Liver (tissue), 9 donors: ENCODE results near the gene RCN2. TPM values are rescaled to one million over a fixed set of nuclear protein-coding genes. Genes with fewer than 3 reads are reported as not detected.

ENCODE experiments used
- DNase-seq: peaks from one replicate; pipeline ENCODE4 v3.0.0-alpha.2; 2017; ENCODE audit warnings: low spot score
- H3K27ac ChIP-seq, 2 donors: one replicate each; pipeline ENCODE4 v1.7.0; 2013; ENCODE audit warnings: inconsistent platforms in 2 of 2, low read length in 2 of 2, control low read depth in 1 of 2, low read depth in 1 of 2, mild to moderate bottlenecking in 1 of 2
- H3K27me3 ChIP-seq, 4 donors: one replicate each; pipeline versions ENCODE4 v1.6.1 to v1.7.0; 2013; ENCODE audit warnings: low read length in 3 of 4, inconsistent platforms in 1 of 4, mild to moderate bottlenecking in 1 of 4, moderate library complexity in 1 of 4; ENCODE audit not compliant: control insufficient read depth in 4 of 4, insufficient read depth in 4 of 4
- H3K36me3 ChIP-seq, 4 donors: one replicate each; pipeline versions ENCODE4 v1.6.1 to v1.7.0; 2013; ENCODE audit warnings: low read length in 3 of 4, mild to moderate bottlenecking in 3 of 4, low read depth in 1 of 4, moderate library complexity in 1 of 4; ENCODE audit not compliant: control insufficient read depth in 4 of 4, insufficient read depth in 3 of 4
- H3K4me1 ChIP-seq, 4 donors: one replicate each; pipeline versions ENCODE4 v1.6.1 to v1.7.0; 2013; ENCODE audit warnings: low read length in 3 of 4, mild to moderate bottlenecking in 3 of 4, moderate library complexity in 1 of 4; ENCODE audit not compliant: control insufficient read depth in 4 of 4, insufficient read depth in 4 of 4
- H3K4me3 ChIP-seq, 3 donors: one replicate each; pipeline versions ENCODE4 v1.6.1 to v1.7.0; 2013; ENCODE audit warnings: low read length in 3 of 3, control low read depth in 1 of 3, low read depth in 1 of 3, mild to moderate bottlenecking in 1 of 3
- H3K9ac ChIP-seq, 2 donors: one replicate each; pipeline ENCODE4 v1.7.0; 2013; ENCODE audit warnings: low read length in 2 of 2, mild to moderate bottlenecking in 2 of 2, moderate library complexity in 2 of 2, control low read depth in 1 of 2, low read depth in 1 of 2
- H3K9me3 ChIP-seq, 4 donors: one replicate each; pipeline versions ENCODE4 v1.6.1 to v1.7.0; 2013; ENCODE audit warnings: low read length in 3 of 4; ENCODE audit not compliant: control insufficient read depth in 4 of 4
- ATF3 ChIP-seq: IDR thresholded peaks from 2 replicates; pipeline ENCODE4 v1.6.1; 2016; ENCODE audit warnings: antibody characterized with exemption
- FOXA2 ChIP-seq: IDR thresholded peaks from 2 replicates; pipeline ENCODE4 v1.6.1; 2016; ENCODE audit warnings: antibody characterized with exemption
- GABPA ChIP-seq, 2 donors: IDR thresholded peaks in 1 of 2; conservative IDR thresholded peaks in 1 of 2; 2 replicates each; pipeline ENCODE4 v1.6.1; 2016; ENCODE audit warnings: antibody characterized with exemption in 2 of 2, mild to moderate bottlenecking in 1 of 2, moderate library complexity in 1 of 2
- HNF4A ChIP-seq, 2 donors: conservative IDR thresholded peaks; 2 replicates each; pipeline ENCODE4 v1.6.1; 2016; ENCODE audit warnings: antibody characterized with exemption in 2 of 2, mild to moderate bottlenecking in 2 of 2
- HNF4G ChIP-seq: IDR thresholded peaks from 2 replicates; pipeline ENCODE4 v1.6.1; 2016; ENCODE audit warnings: antibody characterized with exemption
- JUND ChIP-seq, 2 donors: IDR thresholded peaks; 2 replicates each; pipeline ENCODE4 v1.6.1; 2016; ENCODE audit warnings: antibody characterized with exemption in 2 of 2
- NR2F2 ChIP-seq: IDR thresholded peaks from 2 replicates; pipeline ENCODE4 v1.6.1; 2016; ENCODE audit warnings: antibody characterized with exemption
- RAD21 ChIP-seq, 2 donors: IDR thresholded peaks; 2 replicates each; pipeline ENCODE4 v1.6.1; 2016; ENCODE audit warnings: antibody characterized with exemption in 2 of 2, mild to moderate bottlenecking in 2 of 2
- SP1 ChIP-seq: IDR thresholded peaks from 2 replicates; pipeline ENCODE4 v1.6.1; 2018; ENCODE audit warnings: antibody characterized with exemption, mild to moderate bottlenecking
- TAF1 ChIP-seq: conservative IDR thresholded peaks from 2 replicates; pipeline ENCODE4 v1.6.1; 2016; ENCODE audit warnings: antibody characterized with exemption, mild to moderate bottlenecking
- WGBS: extraction: QIAGEN DNeasy Blood & Tissue Kit; methylation state at CpG from one replicate; pipeline ENCODE4 v1.1.7; 2013; 5-methylcytosine and 5-hydroxymethylcytosine counted together
- polyA plus RNA-seq, 2 donors: library from polyadenylated mRNA; stranded (reverse) in 1 of 2; unstranded in 1 of 2; fragments of 200-250 nt in 1 of 2; fragments of >200 nt in 1 of 2; fragmentation: Nextera tagmentation in 1 of 2; extraction: Ambion mirVana in 1 of 2; gene quantifications; one replicate each; pipeline versions ENCODE4 v1.2.1 to v1.2.3, GENCODE V29; 2013 to 2015
- total RNA-seq, 2 donors: library from RNA; depleted of rRNA; stranded (reverse); fragments of >200 nt; gene quantifications; one replicate each; pipeline ENCODE4 v1.2.3, GENCODE V29; 2014
- TF ChIP-seq, protein P1 (sequence below): IDR thresholded peaks from 2 replicates; pipeline ENCODE4 v1.6.1; 2016; ENCODE audit warnings: antibody characterized with exemption
- TF ChIP-seq, protein P2 (sequence below): IDR thresholded peaks from 2 replicates; pipeline ENCODE4 v1.6.1; 2016; ENCODE audit warnings: antibody characterized with exemption
- TF ChIP-seq, protein P3 (sequence below): fragments of 150-350 bp; IDR thresholded peaks from 2 replicates; pipeline ENCODE4 v1.5.1; 2017; ENCODE audit warnings: improper control_type of control experiment, low read depth, low read length; ENCODE audit not compliant: missing input control
- donor health status: healthy.
- donor health status: healthy.
- donor health status: healthy.
- donor health status: healthy.
- donor health status: healthy.

Gene RCN2
- total and polyA plus RNA-seq, 4 donors, result 8.7 to 28.2 (median 15.1) TPM

DNA sequence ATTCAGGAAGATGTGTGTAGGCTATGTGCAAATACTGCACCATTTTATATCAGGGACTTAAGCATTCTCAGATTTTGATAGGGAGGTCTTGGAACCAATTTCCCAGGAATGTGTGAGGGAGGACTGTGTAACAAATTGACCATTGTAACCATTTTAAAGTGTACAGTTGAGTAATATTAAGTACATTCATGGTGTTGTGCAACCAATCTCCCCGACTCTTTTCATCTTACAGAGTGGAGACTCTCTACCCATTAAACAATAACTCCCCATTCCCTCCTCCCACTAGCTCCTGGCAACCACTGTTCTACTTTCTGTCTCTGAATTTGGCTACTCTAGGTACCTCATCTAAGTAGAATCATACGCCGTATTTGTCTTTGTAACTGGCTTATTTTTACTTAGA, 5.1 kb downstream of the RCN2 start:
- Histone ChIP-seq H3K4me1 (peaks cover 2 to 11% (median 7%) of the 10 kb centered on the region in 4 donors), H3K9ac (no peak overlapping the region), H3K27ac (no peak overlapping the region), H3K4me3 (no peak overlapping the region), H3K9me3 (no peaks in the 10 kb centered on the region), H3K27me3 (no peaks in the 10 kb centered on the region), H3K36me3 (peaks cover 3 to 16% (median 9%) of the 10 kb centered on the region in 4 donors)
- DNase-seq, result no peak
- no peak for TF ChIP-seq SP1
- no peak for TF ChIP-seq JUND (IDR thresholded peaks at IDR 0.05)
- no peak for TF ChIP-seq RAD21 (IDR thresholded peaks at IDR 0.05)
- no peak for TF ChIP-seq HNF4G
- TF ChIP-seq, protein P1, sequence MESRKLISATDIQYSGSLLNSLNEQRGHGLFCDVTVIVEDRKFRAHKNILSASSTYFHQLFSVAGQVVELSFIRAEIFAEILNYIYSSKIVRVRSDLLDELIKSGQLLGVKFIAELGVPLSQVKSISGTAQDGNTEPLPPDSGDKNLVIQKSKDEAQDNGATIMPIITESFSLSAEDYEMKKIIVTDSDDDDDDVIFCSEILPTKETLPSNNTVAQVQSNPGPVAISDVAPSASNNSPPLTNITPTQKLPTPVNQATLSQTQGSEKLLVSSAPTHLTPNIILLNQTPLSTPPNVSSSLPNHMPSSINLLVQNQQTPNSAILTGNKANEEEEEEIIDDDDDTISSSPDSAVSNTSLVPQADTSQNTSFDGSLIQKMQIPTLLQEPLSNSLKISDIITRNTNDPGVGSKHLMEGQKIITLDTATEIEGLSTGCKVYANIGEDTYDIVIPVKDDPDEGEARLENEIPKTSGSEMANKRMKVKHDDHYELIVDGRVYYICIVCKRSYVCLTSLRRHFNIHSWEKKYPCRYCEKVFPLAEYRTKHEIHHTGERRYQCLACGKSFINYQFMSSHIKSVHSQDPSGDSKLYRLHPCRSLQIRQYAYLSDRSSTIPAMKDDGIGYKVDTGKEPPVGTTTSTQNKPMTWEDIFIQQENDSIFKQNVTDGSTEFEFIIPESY, result no peak
- TF ChIP-seq FOXA2, result no peak
- TF ChIP-seq HNF4A (conservative IDR thresholded peaks at IDR 0.05), result no peak
- no peak for TF ChIP-seq TAF1
- no peak for TF ChIP-seq NR2F2
- TF ChIP-seq, protein P2, sequence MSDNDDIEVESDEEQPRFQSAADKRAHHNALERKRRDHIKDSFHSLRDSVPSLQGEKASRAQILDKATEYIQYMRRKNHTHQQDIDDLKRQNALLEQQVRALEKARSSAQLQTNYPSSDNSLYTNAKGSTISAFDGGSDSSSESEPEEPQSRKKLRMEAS, result no peak
- WGBS, result 79% methylated on average over 3 of the region's 3 CpGs

GRCh38 chr15:76938752-76939151, 7.2 kb downstream of the RCN2 start:
- WGBS, result 98% methylated on average over 5 of the region's 5 CpGs

More at GRCh38 chr15:76938752-76939151, 7.2 kb downstream of the RCN2 start:
- Histone ChIP-seq H3K27me3 (no peaks in the 10 kb centered on the region), H3K9ac (no peak overlapping the region), H3K36me3 (peaks cover 3 to 16% (median 9%) of the 10 kb centered on the region in 4 donors), H3K4me1 (no peaks in the 10 kb centered on the region), H3K4me3 (no peak overlapping the region), H3K27ac (no peak overlapping the region), H3K9me3 (no peaks in the 10 kb centered on the region)
- DNase-seq, result no peak
- TF ChIP-seq ATF3, result no peak
- no peak for TF ChIP-seq HNF4A (conservative IDR thresholded peaks at IDR 0.05)
- TF ChIP-seq RAD21 (IDR thresholded peaks at IDR 0.05), result no peak
- TF ChIP-seq, protein P1, result no peak
- TF ChIP-seq, protein P3, sequence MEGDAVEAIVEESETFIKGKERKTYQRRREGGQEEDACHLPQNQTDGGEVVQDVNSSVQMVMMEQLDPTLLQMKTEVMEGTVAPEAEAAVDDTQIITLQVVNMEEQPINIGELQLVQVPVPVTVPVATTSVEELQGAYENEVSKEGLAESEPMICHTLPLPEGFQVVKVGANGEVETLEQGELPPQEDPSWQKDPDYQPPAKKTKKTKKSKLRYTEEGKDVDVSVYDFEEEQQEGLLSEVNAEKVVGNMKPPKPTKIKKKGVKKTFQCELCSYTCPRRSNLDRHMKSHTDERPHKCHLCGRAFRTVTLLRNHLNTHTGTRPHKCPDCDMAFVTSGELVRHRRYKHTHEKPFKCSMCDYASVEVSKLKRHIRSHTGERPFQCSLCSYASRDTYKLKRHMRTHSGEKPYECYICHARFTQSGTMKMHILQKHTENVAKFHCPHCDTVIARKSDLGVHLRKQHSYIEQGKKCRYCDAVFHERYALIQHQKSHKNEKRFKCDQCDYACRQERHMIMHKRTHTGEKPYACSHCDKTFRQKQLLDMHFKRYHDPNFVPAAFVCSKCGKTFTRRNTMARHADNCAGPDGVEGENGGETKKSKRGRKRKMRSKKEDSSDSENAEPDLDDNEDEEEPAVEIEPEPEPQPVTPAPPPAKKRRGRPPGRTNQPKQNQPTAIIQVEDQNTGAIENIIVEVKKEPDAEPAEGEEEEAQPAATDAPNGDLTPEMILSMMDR, result no peak
- no peak for TF ChIP-seq FOXA2
- no peak for TF ChIP-seq GABPA (IDR thresholded peaks at IDR 0.05 in 1 of 2, conservative IDR thresholded peaks at IDR 0.05 in 1 of 2)
